OCI-LY3 (cell line): ENCODE measurements around the gene TUBA8.

Source experiments
- EZH2phosphoT487 ChIP-seq: fragments of 200-600 bp; shearing (Covaris generic); IDR thresholded peaks from 2 replicates; pipeline ENCODE4 v1.6.1; 2018; ENCODE audit warnings: antibody characterized with exemption, mixed run types, low read depth
- TF ChIP-seq, protein P1 (sequence below): fragments of 200-600, 300-600 bp; sonication (generic); IDR thresholded peaks from 2 replicates; pipeline ENCODE4 v1.5.1; 2014; ENCODE audit warnings: antibody characterized with exemption, low read length, low read depth

DNA sequence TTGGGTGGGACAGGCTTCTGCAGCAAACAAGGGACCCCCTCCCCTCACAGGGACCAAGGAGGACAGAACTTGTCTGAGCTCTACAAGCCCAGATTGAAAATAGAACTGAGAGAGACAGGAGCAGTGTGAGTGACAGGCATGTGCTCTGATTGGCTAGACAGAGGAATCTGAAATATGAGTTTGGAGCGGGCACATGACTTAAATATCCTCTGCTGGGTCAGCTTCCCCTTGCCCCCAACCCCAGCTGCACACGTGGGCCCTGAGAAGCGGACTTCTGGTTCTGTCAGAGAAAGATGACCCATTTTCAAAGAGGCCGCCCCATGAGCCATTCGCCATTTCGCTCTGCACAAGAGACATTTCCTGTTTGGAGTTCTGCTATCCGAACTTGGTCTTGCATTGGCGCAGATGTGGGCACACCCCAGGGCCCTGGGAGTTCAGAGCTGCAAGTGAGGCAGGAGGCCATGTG lies 5.3 kb downstream of the TUBA8 start:
- TF ChIP-seq, protein P1, sequence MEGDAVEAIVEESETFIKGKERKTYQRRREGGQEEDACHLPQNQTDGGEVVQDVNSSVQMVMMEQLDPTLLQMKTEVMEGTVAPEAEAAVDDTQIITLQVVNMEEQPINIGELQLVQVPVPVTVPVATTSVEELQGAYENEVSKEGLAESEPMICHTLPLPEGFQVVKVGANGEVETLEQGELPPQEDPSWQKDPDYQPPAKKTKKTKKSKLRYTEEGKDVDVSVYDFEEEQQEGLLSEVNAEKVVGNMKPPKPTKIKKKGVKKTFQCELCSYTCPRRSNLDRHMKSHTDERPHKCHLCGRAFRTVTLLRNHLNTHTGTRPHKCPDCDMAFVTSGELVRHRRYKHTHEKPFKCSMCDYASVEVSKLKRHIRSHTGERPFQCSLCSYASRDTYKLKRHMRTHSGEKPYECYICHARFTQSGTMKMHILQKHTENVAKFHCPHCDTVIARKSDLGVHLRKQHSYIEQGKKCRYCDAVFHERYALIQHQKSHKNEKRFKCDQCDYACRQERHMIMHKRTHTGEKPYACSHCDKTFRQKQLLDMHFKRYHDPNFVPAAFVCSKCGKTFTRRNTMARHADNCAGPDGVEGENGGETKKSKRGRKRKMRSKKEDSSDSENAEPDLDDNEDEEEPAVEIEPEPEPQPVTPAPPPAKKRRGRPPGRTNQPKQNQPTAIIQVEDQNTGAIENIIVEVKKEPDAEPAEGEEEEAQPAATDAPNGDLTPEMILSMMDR, result no peak
- no peak for TF ChIP-seq EZH2phosphoT487
